GM18526 (cell line): Measurements from ENCODE around the gene ILDR2.

Source experiments
- POLR2A ChIP-seq: IDR thresholded peaks from 3 replicates; pipeline ENCODE4 v1.6.1; 2011; ENCODE audit not compliant: insufficient read length; ENCODE audit errors: extremely low read depth

Gene ILDR2

DNA sequence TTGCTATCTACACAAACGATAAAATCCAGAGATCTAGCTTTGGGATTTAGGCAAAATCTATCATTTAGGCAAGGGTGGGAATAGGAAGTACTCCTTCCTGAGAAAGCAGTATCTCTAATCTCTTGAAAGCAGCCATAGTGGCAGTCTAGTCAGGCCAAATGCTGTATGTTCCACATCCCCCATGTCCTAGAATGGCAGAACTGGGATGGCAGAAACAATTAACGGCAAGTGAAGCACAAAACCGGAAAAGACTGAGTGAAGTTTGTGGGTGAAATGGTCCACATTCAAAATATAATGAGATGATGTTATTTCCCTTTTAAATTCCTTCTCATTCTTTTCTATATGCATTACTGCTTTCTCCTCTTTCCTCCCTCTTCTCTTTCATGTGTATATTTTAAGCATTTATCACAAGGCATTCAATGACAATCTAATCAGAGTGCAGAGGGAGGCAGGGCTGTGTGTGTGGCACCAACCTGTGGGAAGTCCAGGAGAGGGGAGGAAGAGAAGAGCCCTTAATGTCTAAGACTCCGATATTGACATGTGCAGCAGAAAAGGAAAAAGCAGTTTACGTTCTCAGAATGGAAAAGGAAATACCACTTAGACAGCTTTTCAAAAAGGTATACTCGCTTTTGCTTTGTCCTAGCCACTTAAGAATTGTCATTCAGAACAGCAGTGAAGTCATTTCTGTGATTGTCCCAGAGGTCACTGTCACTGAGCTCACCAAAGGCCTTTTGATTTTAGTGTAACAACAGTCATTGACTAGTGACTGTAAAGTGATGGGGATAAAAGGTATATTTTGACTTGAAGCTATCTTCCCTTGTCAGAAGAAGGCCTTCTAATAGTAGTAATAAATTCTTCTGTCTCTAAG lies 57.0 kb downstream of the ILDR2 start:
- no peak for TF ChIP-seq POLR2A

DNA sequence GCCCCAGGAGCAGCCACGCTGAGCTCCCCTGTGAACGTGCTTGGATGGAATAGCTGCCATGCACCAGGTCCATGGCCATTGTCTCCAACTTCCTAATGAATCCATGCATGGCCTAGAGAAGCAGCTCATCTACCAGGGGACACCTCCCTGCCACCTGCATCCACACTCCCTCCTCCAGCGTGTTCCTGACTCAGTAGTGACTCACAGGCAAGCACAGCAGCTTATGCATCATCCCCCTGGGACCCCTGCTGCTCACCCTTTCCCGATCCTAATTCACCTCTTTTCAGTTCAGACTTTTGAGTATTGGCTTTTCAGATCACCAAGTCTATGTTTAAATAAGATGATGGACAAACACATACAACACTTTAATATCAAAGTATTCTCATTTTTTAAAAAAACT lies 59.4 kb downstream of the ILDR2 start:
- TF ChIP-seq POLR2A = no peak

- TF ChIP-seq POLR2A = no peak
Measured at GRCh38 chr1:166915042-166915441, 60.3 kb downstream of the ILDR2 start.

- no peak for TF ChIP-seq POLR2A
Measured at GRCh38 chr1:166914111-166914510, 61.2 kb downstream of the ILDR2 start.

- TF ChIP-seq POLR2A = no peak
Measured at GRCh38 chr1:166911624-166912023, 63.7 kb downstream of the ILDR2 start.

GRCh38 chr1:166910396-166910994 lies 64.8 kb downstream of the ILDR2 start:
- no peak for TF ChIP-seq POLR2A

DNA sequence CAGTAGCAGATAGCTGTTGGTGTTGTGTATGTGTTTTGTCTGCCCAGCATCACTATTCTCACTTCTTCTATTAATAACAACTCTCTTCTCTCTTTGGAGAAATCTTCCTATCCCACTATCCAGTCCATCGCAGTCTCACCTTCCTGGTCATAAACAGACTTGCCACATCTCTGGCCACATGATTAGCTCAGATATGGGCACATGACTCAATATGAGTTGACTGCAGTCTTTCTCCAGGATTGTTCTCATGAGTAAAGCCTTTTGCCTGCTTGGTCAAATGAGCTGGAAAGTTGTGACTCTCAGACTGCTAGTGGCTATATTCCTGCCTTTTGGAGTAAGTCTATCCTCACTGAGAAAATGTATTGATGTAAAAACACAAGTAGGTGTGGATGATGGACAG lies 66.4 kb downstream of the ILDR2 start:
- no peak for TF ChIP-seq POLR2A

DNA sequence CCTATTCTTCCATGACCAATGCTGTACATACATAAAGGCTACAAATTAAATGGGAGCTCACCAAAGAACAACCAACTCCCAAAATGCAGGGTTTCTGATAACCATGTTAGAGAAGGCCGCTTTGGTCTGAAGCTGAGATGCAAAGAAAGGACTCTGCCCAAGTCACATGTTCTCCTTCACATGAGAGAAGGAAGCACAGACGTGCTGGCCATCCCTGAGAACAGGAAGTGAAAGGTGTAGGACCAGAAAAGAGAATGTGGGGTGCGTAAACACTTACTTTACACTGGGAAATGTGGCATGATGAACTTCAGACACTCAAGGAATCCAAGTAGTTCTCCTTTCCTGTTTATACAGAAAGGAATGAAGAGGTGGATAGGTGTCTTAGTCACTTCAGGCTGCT lies 67.6 kb downstream of the ILDR2 start:
- no peak for TF ChIP-seq POLR2A

- TF ChIP-seq POLR2A = no peak
Measured at GRCh38 chr1:166907051-166907450, 68.3 kb downstream of the ILDR2 start.

DNA sequence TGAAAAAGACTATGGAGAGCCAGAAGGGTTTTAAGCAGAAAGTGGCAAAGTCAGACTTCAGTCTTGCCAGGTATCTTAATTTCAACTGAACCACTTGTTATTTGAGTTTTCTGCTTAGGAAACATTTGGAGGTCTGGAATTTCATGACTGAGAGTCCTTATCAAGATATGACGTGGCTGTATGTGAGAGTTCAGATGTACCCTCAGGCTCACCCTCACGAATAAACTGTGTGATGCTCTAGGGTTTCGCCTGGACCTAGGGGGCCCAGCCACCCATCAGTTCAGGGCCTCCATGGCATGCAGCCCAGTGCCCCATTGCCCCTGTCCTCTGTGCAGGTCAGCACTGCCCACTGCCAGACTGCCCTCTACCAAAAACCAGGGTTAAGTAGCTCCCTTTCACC lies 68.7 kb downstream of the ILDR2 start:
- no peak for TF ChIP-seq POLR2A

DNA sequence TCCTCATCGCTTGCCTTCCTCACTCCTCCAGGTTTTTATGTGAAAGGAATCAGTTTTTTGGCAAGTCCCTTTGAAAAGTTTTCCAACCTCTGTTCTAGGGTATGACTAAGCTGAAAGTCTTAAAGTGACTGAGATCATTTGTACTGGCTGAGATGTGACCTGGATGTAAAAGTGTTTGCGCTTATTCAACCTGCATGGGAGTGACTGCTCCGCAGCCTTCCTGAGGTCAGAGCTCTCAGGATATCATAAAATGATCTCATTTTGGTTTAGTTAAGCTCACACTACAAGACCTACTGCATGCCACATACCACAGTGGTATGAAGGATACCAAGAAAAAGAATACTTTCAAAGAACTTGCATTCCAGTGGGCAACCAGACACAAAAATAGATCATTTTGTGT lies 69.4 kb downstream of the ILDR2 start:
- no peak for TF ChIP-seq POLR2A

DNA sequence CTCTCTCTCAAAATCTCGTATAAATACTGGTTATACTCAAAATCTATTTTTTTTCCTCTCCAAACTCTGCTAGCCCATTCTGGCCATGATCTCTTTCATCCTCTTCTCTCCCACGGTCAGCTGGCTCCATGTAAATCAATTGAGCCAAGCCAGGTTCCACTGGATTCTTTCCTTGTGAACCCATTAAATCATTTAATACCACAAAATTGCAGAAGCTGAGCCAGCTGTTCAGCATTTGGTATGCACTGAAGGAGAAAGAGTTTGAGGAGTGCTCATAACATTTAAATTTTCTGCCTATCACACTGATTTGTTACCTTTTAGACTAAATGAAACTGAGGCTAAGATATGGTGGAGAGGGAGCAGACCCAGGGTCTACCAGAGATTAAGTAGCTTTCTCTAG lies 70.2 kb downstream of the ILDR2 start:
- TF ChIP-seq POLR2A = no peak

DNA sequence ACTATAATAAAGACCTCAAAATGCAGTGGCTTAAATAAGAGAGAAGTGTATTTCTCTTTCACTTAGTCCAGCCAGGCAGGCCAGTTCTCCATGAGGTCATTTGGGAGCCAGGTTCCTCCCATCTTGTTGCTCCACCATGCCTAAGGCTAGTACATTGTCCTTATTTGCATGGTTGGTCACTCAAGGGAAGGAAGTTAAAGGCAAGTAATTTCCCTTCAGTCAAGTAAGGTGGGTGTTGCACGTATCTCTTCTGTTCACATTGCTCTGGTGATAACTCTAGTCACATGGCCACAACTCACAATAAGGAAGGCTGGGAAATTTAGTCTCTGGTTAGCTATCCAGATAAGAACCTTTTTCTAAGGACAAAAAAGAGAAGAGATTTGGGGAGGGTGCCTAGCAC lies 72.1 kb downstream of the ILDR2 start:
- TF ChIP-seq POLR2A = no peak

DNA sequence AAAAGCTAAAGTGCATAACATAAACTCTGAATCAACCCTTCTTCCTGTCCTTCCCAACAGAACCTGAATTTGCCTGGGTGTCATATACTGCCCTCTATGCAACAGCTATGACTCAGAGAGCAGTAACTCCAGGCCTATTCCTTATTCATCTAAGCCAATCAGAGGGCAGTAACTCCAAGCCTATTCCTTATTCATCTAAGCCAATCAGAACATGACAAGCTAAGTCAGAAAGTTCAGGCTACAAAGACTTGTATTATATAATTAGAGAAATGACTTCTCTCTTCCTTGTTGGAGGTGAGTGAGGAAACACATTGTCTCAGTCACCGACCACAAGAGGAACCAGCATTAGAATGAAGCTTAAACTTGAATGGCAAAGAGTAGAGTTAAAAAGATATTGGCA lies 73.1 kb downstream of the ILDR2 start:
- TF ChIP-seq POLR2A = no peak

DNA sequence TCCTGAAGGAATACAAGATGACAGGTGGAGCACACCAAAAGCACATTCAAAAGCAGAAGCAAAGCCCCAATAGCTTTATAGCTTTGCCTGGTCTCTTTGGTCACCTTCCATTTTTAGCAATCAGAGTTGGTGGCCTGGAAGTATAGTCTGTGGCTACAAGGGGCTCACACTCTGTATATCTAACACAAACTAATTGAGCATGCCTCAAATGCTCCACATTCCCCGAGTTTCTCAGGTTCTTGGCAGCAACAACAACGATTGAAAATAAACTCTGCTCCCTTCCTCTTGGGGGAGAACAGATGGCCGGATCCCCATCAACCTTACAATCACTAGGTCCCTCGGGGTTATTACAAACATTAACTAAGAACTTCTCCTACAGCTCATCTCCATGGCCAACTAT lies 74.4 kb downstream of the ILDR2 start:
- no peak for TF ChIP-seq POLR2A

GRCh38 chr1:166899769-166900168 lies 75.6 kb downstream of the ILDR2 start:
- no peak for TF ChIP-seq POLR2A

DNA sequence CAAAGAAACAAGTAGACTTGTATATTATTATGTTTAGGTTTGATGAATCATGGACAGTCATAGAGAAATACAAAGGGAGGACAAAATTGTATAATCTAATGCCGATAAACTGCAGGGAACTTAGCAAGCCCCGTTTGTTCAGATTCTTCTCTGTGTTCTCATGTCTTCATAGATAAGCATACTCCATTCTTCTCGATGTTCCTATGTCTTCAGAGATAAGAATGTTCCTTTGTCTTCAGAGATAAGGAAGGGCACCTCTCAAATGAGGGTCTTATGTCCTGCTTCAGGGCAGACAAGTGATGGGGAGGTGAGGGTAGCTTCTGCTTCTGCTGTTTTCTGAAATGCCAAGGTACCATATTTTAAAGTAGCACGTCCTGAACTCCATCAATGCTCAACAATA lies 79.6 kb downstream of the ILDR2 start:
- TF ChIP-seq POLR2A = no peak

GRCh38 chr1:166889776-166890175 lies 85.6 kb downstream of the ILDR2 start:
- no peak for TF ChIP-seq POLR2A
